ENCODE data around the gene CHMP6.

GRCh38 chr17:80964544-80964856, 27.1 kb upstream of the CHMP6 start:
- no peak for TF ChIP-seq CTCF (IDR thresholded peaks at IDR 0.05)
- no peak for TF ChIP-seq CREM (CRISPR knock-in tag; IDR thresholded peaks at IDR 0.05)
- no peak for TF ChIP-seq ELF4 (CRISPR knock-in tag; IDR thresholded peaks at IDR 0.05; ENCODE audit: low read depth)
- no peak for TF ChIP-seq FOXP4 (CRISPR knock-in tag; IDR thresholded peaks at IDR 0.05)
- TF ChIP-seq GTF2I (CRISPR knock-in tag; conservative IDR thresholded peaks at IDR 0.05): no peak

Data from WTC11 (cell line).